Measurements from ENCODE around the gene NEB.
"Not testable (repeated sequence)": the region's sequence is repeated elsewhere in the genome, so short reads cannot be mapped to it uniquely, and the experiment has no call there.

NEB gene

GRCh38 chr2:151658081-151658480 lies 76.2 kb downstream of the NEB start:
- TF ChIP-seq ZNF274 (IDR thresholded peaks at IDR 0.05; ENCODE audit: low read depth, low read length), result no peak
- no peak overlapping the region for H3K4me3 ChIP-seq (ENCODE audit: low read length)

GRCh38 chr2:151657667-151658076 lies 76.6 kb downstream of the NEB start:
- TF ChIP-seq ZNF274 (IDR thresholded peaks at IDR 0.05; ENCODE audit: low read depth, low read length), result no peak
- no peak overlapping the region for H3K4me3 ChIP-seq (ENCODE audit: low read length)

- H3K4me3 ChIP-seq (ENCODE audit: low read length), result no peak overlapping the region
These were observed 78.4 kb downstream of the NEB start for GRCh38 chr2:151655663-151656398.

GRCh38 chr2:151654891-151655290 lies 79.4 kb downstream of the NEB start:
- H3K4me3 ChIP-seq (ENCODE audit: low read length), result no peak overlapping the region
- no peak for TF ChIP-seq ZNF274 (IDR thresholded peaks at IDR 0.05; ENCODE audit: low read depth, low read length)

More at GRCh38 chr2:151655663-151656398, 78.4 kb downstream of the NEB start:
- TF ChIP-seq ZNF274 (IDR thresholded peaks at IDR 0.05; ENCODE audit: low read depth, low read length), result no peak

GRCh38 chr2:151654085-151654484 lies 80.2 kb downstream of the NEB start:
- H3K4me3 ChIP-seq (ENCODE audit: low read length), result no peak overlapping the region
- TF ChIP-seq ZNF274 (IDR thresholded peaks at IDR 0.05; ENCODE audit: low read depth, low read length), result no peak

- no peak overlapping the region for H3K4me3 ChIP-seq (ENCODE audit: low read length)
- TF ChIP-seq ZNF274 (IDR thresholded peaks at IDR 0.05; ENCODE audit: low read depth, low read length), result no peak
These were observed 83.0 kb downstream of the NEB start for GRCh38 chr2:151651274-151651673.

GRCh38 chr2:151650456-151650855 lies 83.8 kb downstream of the NEB start:
- no peak overlapping the region for H3K4me3 ChIP-seq (ENCODE audit: low read length)
- no peak for TF ChIP-seq ZNF274 (IDR thresholded peaks at IDR 0.05; ENCODE audit: low read depth, low read length)

GRCh38 chr2:151649966-151650365 lies 84.3 kb downstream of the NEB start:
- H3K4me3 ChIP-seq (ENCODE audit: low read length), result no peak overlapping the region
- no peak for TF ChIP-seq ZNF274 (IDR thresholded peaks at IDR 0.05; ENCODE audit: low read depth, low read length)

- H3K4me3 ChIP-seq (ENCODE audit: low read length), result no peak overlapping the region
- TF ChIP-seq ZNF274 (IDR thresholded peaks at IDR 0.05; ENCODE audit: low read depth, low read length), result no peak
These were observed 84.9 kb downstream of the NEB start for GRCh38 chr2:151649400-151649799.

- not testable (repeated sequence) for H3K4me3 ChIP-seq (ENCODE audit: low read length)
These were observed 87.8 kb downstream of the NEB start for GRCh38 chr2:151646512-151646911.

- H3K4me3 ChIP-seq (ENCODE audit: low read length), result no peak overlapping the region
- TF ChIP-seq ZNF274 (IDR thresholded peaks at IDR 0.05; ENCODE audit: low read depth, low read length), result no peak
These were observed 89.7 kb downstream of the NEB start for GRCh38 chr2:151644580-151644979.

GRCh38 chr2:151641895-151642294 lies 92.4 kb downstream of the NEB start:
- H3K4me3 ChIP-seq (ENCODE audit: low read length), result not testable (repeated sequence)

- TF ChIP-seq ZNF274 (IDR thresholded peaks at IDR 0.05; ENCODE audit: low read depth, low read length), result no peak
These were observed 94.2 kb downstream of the NEB start for GRCh38 chr2:151640087-151640486.

GRCh38 chr2:151638990-151639389 lies 95.3 kb downstream of the NEB start:
- no peak for TF ChIP-seq ZNF274 (IDR thresholded peaks at IDR 0.05; ENCODE audit: low read depth, low read length)
- no peak overlapping the region for H3K4me3 ChIP-seq (ENCODE audit: low read length)

More at GRCh38 chr2:151640087-151640486, 94.2 kb downstream of the NEB start:
- no peak overlapping the region for H3K4me3 ChIP-seq (ENCODE audit: low read length)

GRCh38 chr2:151638191-151638933 lies 95.9 kb downstream of the NEB start:
- no peak for TF ChIP-seq ZNF274 (IDR thresholded peaks at IDR 0.05; ENCODE audit: low read depth, low read length)
- H3K4me3 ChIP-seq (ENCODE audit: low read length), result peak overlapping the region; percentile 15; the same call in 1 of the 2 replicates
